Left kidney (tissue), 2 donors: Measurements from ENCODE around the gene LILRA1. TPM values are rescaled to one million over a fixed set of nuclear protein-coding genes. Genes with fewer than 3 reads are reported as not detected.
"Not testable (repeated sequence)": the region's sequence is repeated elsewhere in the genome, so short reads cannot be mapped to it uniquely, and the experiment has no call there.

Experiments used
- DNase-seq: peaks from one replicate; pipeline ENCODE4 v3.0.0-alpha.2; 2013
- polyA plus RNA-seq: library from polyadenylated mRNA; unstranded; fragments of 120-200 nt; gene quantifications from one replicate; pipeline ENCODE4 v1.2.1, GENCODE V29; 2013; ENCODE audit not compliant: insufficient read length

The LILRA1 gene
- polyA plus RNA-seq, 1 donor, result 0.32 TPM

- DNase-seq, result not testable (repeated sequence)
Observed at GRCh38 chr19:54624934-54625730, 31.7 kb downstream of the LILRA1 start.

GRCh38 chr19:54626757-54627156, 33.3 kb downstream of the LILRA1 start:
- no peak for DNase-seq

GRCh38 chr19:54627912-54628311, 34.5 kb downstream of the LILRA1 start:
- DNase-seq, result not testable (repeated sequence)

GRCh38 chr19:54630262-54630661, 36.8 kb downstream of the LILRA1 start, which contains the start of gene LILRB1:
LILRB1 (plus strand) TSS chr19:54630484; CDS start chr19:54631074, 590 bp downstream.
- not testable (repeated sequence) for DNase-seq

GRCh38 chr19:54630782-54631181, 37.4 kb downstream of the LILRA1 start:
- DNase-seq, result no peak

GRCh38 chr19:54631489-54632337, 38.3 kb downstream of the LILRA1 start:
- DNase-seq, result not testable (repeated sequence)

GRCh38 chr19:54632517-54632916, 39.1 kb downstream of the LILRA1 start:
- DNase-seq, result not testable (repeated sequence)

GRCh38 chr19:54633401-54633800, 40.0 kb downstream of the LILRA1 start:
- DNase-seq, result no peak

- not testable (repeated sequence) for DNase-seq
Observed at GRCh38 chr19:54636081-54636480, 42.6 kb downstream of the LILRA1 start.

- DNase-seq, result no peak
Observed at GRCh38 chr19:54638683-54639082, 45.3 kb downstream of the LILRA1 start.

GRCh38 chr19:54642953-54643352, 49.5 kb downstream of the LILRA1 start:
- DNase-seq, result not testable (repeated sequence)

- DNase-seq, result not testable (repeated sequence)
Observed at GRCh38 chr19:54643583-54643982, 50.2 kb downstream of the LILRA1 start.

- DNase-seq, result no peak
Observed at GRCh38 chr19:54644056-54644455, 50.6 kb downstream of the LILRA1 start.

- DNase-seq, result no peak
Observed at GRCh38 chr19:54646331-54646841, 53.0 kb downstream of the LILRA1 start.

GRCh38 chr19:54648129-54648528, 54.7 kb downstream of the LILRA1 start:
- no peak for DNase-seq

GRCh38 chr19:54650108-54650655, 56.8 kb downstream of the LILRA1 start:
- DNase-seq, result no peak

Other genes with a start within 250 kb of the LILRA1 start
- 3.2 TPM for gene LAIR1, start 228.7 kb upstream of the LILRA1 start, polyA plus RNA-seq
- 7.8 TPM for gene TTYH1, start 178.2 kb upstream of the LILRA1 start, polyA plus RNA-seq
- 189 TPM for gene LENG8, start 144.4 kb upstream of the LILRA1 start, polyA plus RNA-seq
- gene LENG9, start 129.9 kb upstream of the LILRA1 start, polyA plus RNA-seq, result 1.7 TPM
- gene CDC42EP5, start 120.3 kb upstream of the LILRA1 start, polyA plus RNA-seq, result 13.0 TPM
- not detected for gene LAIR2, start 90.8 kb upstream of the LILRA1 start, polyA plus RNA-seq
- gene LILRA2, start 19.8 kb upstream of the LILRA1 start, polyA plus RNA-seq, result 0.40 TPM
- gene LILRB1, start 36.9 kb downstream of the LILRA1 start, polyA plus RNA-seq, result 1.4 TPM
- 1.3 TPM for gene LILRB4, start 69.4 kb downstream of the LILRA1 start, polyA plus RNA-seq
- not detected for gene KIR3DL3, start 130.8 kb downstream of the LILRA1 start, polyA plus RNA-seq
- not detected for gene KIR2DL3, start 144.9 kb downstream of the LILRA1 start, polyA plus RNA-seq
- not detected for gene KIR2DL1, start 176.2 kb downstream of the LILRA1 start, polyA plus RNA-seq
- not detected for gene KIR2DL4, start 210.0 kb downstream of the LILRA1 start, polyA plus RNA-seq
- gene KIR3DL1, start 222.8 kb downstream of the LILRA1 start, polyA plus RNA-seq, result not detected
- gene KIR2DS4, start 239.0 kb downstream of the LILRA1 start, polyA plus RNA-seq, result not detected